Fibroblast of lung (primary cell): ENCODE results near the gene HCN1. TPM values are rescaled to one million over a fixed set of nuclear protein-coding genes. Genes with fewer than 3 reads are reported as not detected.

Experiments
- DNase-seq, 2 donors: peaks; one replicate each; pipeline versions ENCODE4 v3.0.0 to v3.0.0-alpha.2; 2010; ENCODE audit warnings: low read depth in 2 of 2
- H2AFZ ChIP-seq: 2 replicates; pipeline ENCODE4 v1.5.1; 2012; ENCODE audit warnings: low read length, control low read depth, inconsistent platforms
- H3K27ac ChIP-seq: 2 replicates; pipeline ENCODE4 v1.5.1; 2011; ENCODE audit warnings: low read length, control low read depth; ENCODE audit not compliant: insufficient read depth
- H3K27me3 ChIP-seq: 2 replicates; pipeline ENCODE4 v1.5.1; 2011; ENCODE audit warnings: mild to moderate bottlenecking, low read length; ENCODE audit not compliant: control insufficient read depth, insufficient read depth
- H3K36me3 ChIP-seq: 2 replicates; pipeline ENCODE4 v1.5.1; 2011; ENCODE audit warnings: low read length; ENCODE audit not compliant: control insufficient read depth, insufficient read depth
- H3K4me1 ChIP-seq: 2 replicates; pipeline ENCODE4 v1.5.1; 2011; ENCODE audit warnings: low read length; ENCODE audit not compliant: control insufficient read depth, insufficient read depth; ENCODE audit errors: extremely low read depth
- H3K4me2 ChIP-seq: 2 replicates; pipeline ENCODE4 v1.5.1; 2011; ENCODE audit warnings: low read length, control low read depth; ENCODE audit not compliant: insufficient read depth; ENCODE audit errors: extremely low read depth
- H3K4me3 ChIP-seq, 4 experiments: fragments of 200-600 bp in 1 of 4; sonication (generic) in 1 of 4; replicated peaks in 1 of 4; 2 replicates each; pipeline ENCODE4 v1.5.1; 2011 to 2016; ENCODE audit warnings: low read length in 4 of 4, low read depth in 3 of 4, mild to moderate bottlenecking in 3 of 4, control low read depth in 2 of 4, inconsistent platforms in 1 of 4, mixed read lengths in 1 of 4; ENCODE audit not compliant: insufficient read depth in 1 of 4; ENCODE audit errors: control extremely low read depth in 1 of 4
- H3K79me2 ChIP-seq: 2 replicates; pipeline ENCODE4 v1.5.1; 2012; ENCODE audit warnings: mild to moderate bottlenecking, low read length, inconsistent platforms; ENCODE audit not compliant: control insufficient read depth, insufficient read depth
- H3K9ac ChIP-seq: 2 replicates; pipeline ENCODE4 v1.5.1; 2011; ENCODE audit warnings: mild to moderate bottlenecking, low read length, control low read depth; ENCODE audit not compliant: insufficient read depth
- H3K9me3 ChIP-seq: 2 replicates; pipeline ENCODE4 v1.5.1; 2012; ENCODE audit warnings: low read depth, low read length; ENCODE audit not compliant: control insufficient read depth, insufficient read depth
- H4K20me1 ChIP-seq: 2 replicates; pipeline ENCODE4 v1.5.1; 2011; ENCODE audit warnings: low read length; ENCODE audit not compliant: control insufficient read depth, insufficient read depth; ENCODE audit errors: extremely low read depth
- CTCF ChIP-seq, 2 donors: IDR thresholded peaks in 1 of 2; conservative IDR thresholded peaks in 1 of 2; 1 replicate in 1 of 2; 2 replicates in 1 of 2; pipeline ENCODE4 v1.5.1; 2011 to 2012; ENCODE audit warnings: low read length in 2 of 2, control low read depth in 1 of 2, inconsistent platforms in 1 of 2, low read depth in 1 of 2, mild to moderate bottlenecking in 1 of 2
- EZH2 ChIP-seq: IDR thresholded peaks from 2 replicates; pipeline ENCODE4 v1.5.1; 2012; ENCODE audit warnings: low read length, control low read depth, mild to moderate bottlenecking; ENCODE audit errors: missing control alignments
- polyA plus RNA-seq, 2 donors: library from polyadenylated mRNA; depleted of rRNA in 1 of 2; stranded (reverse) in 1 of 2; unstranded in 1 of 2; fragments of >200 nt; gene quantifications; 2 replicates each; pipeline ENCODE4 v1.2.1, GENCODE V29; 2011 to 2012; ENCODE audit warnings: missing spikeins in 1 of 2
- total RNA-seq: library from RNA; depleted of rRNA; stranded (reverse); fragments of >200 nt; gene quantifications from 2 replicates; pipeline ENCODE4 v1.2.1, GENCODE V29; 2014

HCN1 gene
- total and polyA plus RNA-seq, 2 donors (not counting 1 experiment from before 2014, with no cell fraction given), result not detected

DNA sequence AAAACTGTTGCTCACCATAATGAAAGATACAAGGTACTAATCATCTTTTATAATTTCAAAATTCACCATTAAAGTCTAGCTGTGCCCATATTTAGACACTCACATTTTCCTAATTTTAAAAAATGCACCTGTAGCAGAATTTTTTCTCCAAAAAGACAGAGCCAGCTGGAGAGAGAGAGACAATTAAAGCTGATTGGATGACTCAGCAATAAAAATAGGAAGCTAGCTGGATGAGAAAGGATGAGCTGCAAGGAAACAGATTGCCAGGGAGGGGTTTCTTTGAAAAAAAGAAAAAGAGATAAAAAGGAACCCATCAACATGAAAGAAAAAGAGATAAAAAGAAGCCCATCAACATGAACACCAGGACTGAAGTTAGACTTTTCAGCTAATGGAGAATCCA is 73.8 kb downstream of the HCN1 start:
- H3K36me3 ChIP-seq, result no peaks in the 10 kb centered on the region
- no peaks in the 10 kb centered on the region for H3K79me2 ChIP-seq
- no peaks in the 10 kb centered on the region for H3K27me3 ChIP-seq
- no peaks in the 10 kb centered on the region for H3K4me1 ChIP-seq
- no peak overlapping the region for H3K27ac ChIP-seq
- H3K4me3 ChIP-seq, result no peak overlapping the region
- H3K4me2 ChIP-seq, result no peak overlapping the region
- TF ChIP-seq CTCF (conservative IDR thresholded peaks at IDR 0.05 in 1 of 2, IDR thresholded peaks at IDR 0.05 in 1 of 2; ENCODE audit: low read depth in 1 of 2, low read length in 2 of 2) (no peak), EZH2 (no peak)
- no peaks in the 10 kb centered on the region for H3K9me3 ChIP-seq
- H2AFZ ChIP-seq, result no peak overlapping the region
- H3K9ac ChIP-seq, result no peak overlapping the region
- DNase-seq, result no peak
- no peaks in the 10 kb centered on the region for H4K20me1 ChIP-seq

GRCh38 chr5:45617859-45618416 is 78.2 kb downstream of the HCN1 start:
- no peaks in the 10 kb centered on the region for H3K4me1 ChIP-seq
- H3K27ac ChIP-seq, result no peak overlapping the region
- H3K4me3 ChIP-seq, result no peak overlapping the region
- no peaks in the 10 kb centered on the region for H3K9me3 ChIP-seq
- no peak overlapping the region for H3K9ac ChIP-seq
- TF ChIP-seq CTCF (conservative IDR thresholded peaks at IDR 0.05 in 1 of 2, IDR thresholded peaks at IDR 0.05 in 1 of 2; ENCODE audit: low read depth in 1 of 2, low read length in 2 of 2) (no peak), EZH2 (no peak)
- H4K20me1 ChIP-seq, result no peaks in the 10 kb centered on the region
- no peak for DNase-seq
- H3K36me3 ChIP-seq, result no peaks in the 10 kb centered on the region
- H2AFZ ChIP-seq, result no peak overlapping the region
- no peak overlapping the region for H3K4me2 ChIP-seq
- H3K27me3 ChIP-seq, result no peaks in the 10 kb centered on the region
- no peaks in the 10 kb centered on the region for H3K79me2 ChIP-seq

DNA sequence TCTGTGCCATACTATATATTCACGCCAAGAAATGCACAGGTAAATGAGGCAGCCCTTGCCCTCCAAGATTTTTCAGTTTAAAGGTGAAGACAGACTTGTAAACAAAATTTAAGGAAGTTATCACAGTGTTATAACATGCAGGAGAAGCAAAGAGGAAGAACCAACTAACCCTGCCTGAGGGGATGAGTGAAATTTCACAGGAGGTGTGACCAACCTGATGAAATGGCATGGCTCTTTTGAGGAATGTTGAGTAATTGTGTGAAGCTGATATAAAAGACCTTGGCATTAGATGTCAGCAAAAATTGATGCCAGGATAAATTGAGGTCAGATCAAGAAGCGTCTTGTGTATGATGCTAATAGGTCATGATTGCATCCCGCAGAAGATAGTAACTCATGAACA is 86.5 kb downstream of the HCN1 start:
- Histone ChIP-seq H3K79me2 (no peaks in the 10 kb centered on the region), H3K36me3 (no peaks in the 10 kb centered on the region), H3K4me3 (no peak overlapping the region), H3K27me3 (no peaks in the 10 kb centered on the region), H2AFZ (no peak overlapping the region), H3K27ac (no peak overlapping the region), H3K4me2 (no peak overlapping the region), H3K9ac (no peak overlapping the region), H3K9me3 (no peaks in the 10 kb centered on the region), H3K4me1 (no peaks in the 10 kb centered on the region), H4K20me1 (peaks cover 2% of the 10 kb centered on the region)
- no peak for TF ChIP-seq EZH2
- TF ChIP-seq CTCF (conservative IDR thresholded peaks at IDR 0.05 in 1 of 2, IDR thresholded peaks at IDR 0.05 in 1 of 2; ENCODE audit: low read depth in 1 of 2, low read length in 2 of 2), result no peak
- DNase-seq, result no peak
